ENCODE measurements around the gene HS6ST1. TPM values are rescaled to one million over a fixed set of nuclear protein-coding genes. Genes with fewer than 3 reads are reported as not detected.

Gene HS6ST1
- total RNA-seq, 1 experiment from 2014 or later = 21.5 TPM

DNA sequence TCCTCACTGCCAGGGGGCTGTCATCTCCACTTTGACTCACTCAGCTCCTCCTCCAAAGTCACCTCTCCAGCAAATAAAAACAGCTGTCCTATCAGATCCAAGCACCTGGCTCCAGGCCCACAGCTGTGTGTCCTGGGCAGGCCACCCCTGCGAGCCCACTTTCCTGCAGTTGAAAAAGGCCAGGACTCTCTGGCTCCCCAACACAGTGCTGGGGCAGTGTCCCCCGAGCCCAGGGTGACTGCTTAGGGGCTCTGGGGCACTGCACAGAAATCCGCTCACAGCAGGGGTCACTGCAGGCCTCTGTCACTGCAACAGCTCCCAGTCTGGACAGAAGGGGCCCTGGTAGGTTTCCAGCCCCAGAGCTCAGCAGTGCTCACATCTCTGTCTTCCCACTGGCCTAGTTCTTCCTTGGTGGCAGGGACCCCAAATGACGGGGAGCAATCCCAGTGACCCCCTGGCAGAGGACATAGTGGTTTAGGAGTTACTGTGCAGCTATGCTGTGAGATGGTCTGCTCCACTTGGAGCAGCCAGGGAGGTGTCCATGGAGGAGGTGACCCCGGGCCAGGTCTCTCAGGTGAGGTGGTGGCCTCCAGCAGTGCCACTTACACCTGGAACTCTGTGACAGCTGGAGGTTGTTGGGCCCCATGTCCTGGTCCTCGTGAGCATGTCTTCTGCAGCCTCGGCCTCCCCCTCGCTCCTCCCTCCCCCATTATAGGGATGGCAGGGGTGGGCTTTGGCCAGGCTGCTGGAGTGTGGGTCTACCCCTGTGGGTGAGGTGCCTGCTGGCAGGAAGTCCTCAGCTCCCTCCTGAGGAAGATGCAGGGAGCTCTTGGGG, 35.5 kb downstream of the HS6ST1 start:
- Histone ChIP-seq H2AFZ (ENCODE audit: low read length) (no peak overlapping the region), H3K79me2 (ENCODE audit: low read length) (no peaks in the 10 kb centered on the region), H3K4me3 (ENCODE audit: low read length) (no peak overlapping the region), H3K4me1 (ENCODE audit: insufficient read depth, low read length) (no peaks in the 10 kb centered on the region), H3K27me3 (ENCODE audit: low read length) (no peaks in the 10 kb centered on the region), H3F3A (ENCODE audit: low read length, unreplicated experiment) (no peaks in the 10 kb centered on the region), H3K9me2 (replicated peaks; ENCODE audit: low read length) (no peaks in the 10 kb centered on the region), H3K9ac (ENCODE audit: low read length) (no peak overlapping the region), H3K36me3 (ENCODE audit: low read depth, low read length) (no peaks in the 10 kb centered on the region), H3K9me3 (ENCODE audit: low read length) (no peaks in the 10 kb centered on the region), H3K27ac (ENCODE audit: low read length) (no peak overlapping the region), H3K4me2 (ENCODE audit: low read length) (no peak overlapping the region), H4K20me1 (ENCODE audit: low read length) (no peaks in the 10 kb centered on the region)
- intact Hi-C loops (cut with micrococcal nuclease) = no loop called here
- peak; percentile 33; the same call in 1 of the 2 replicates for ATAC-seq
- TF ChIP-seq, protein P1, sequence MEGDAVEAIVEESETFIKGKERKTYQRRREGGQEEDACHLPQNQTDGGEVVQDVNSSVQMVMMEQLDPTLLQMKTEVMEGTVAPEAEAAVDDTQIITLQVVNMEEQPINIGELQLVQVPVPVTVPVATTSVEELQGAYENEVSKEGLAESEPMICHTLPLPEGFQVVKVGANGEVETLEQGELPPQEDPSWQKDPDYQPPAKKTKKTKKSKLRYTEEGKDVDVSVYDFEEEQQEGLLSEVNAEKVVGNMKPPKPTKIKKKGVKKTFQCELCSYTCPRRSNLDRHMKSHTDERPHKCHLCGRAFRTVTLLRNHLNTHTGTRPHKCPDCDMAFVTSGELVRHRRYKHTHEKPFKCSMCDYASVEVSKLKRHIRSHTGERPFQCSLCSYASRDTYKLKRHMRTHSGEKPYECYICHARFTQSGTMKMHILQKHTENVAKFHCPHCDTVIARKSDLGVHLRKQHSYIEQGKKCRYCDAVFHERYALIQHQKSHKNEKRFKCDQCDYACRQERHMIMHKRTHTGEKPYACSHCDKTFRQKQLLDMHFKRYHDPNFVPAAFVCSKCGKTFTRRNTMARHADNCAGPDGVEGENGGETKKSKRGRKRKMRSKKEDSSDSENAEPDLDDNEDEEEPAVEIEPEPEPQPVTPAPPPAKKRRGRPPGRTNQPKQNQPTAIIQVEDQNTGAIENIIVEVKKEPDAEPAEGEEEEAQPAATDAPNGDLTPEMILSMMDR (conservative IDR thresholded peaks at IDR 0.05; ENCODE audit: low read depth, low read length) = peak; percentile 17; the same call in 1 of the 2 replicates
- TF ChIP-seq EZH2phosphoT487 (IDR thresholded peaks at IDR 0.05; ENCODE audit: borderline replicate concordance, low read length) (no peak), EZH2 (IDR thresholded peaks at IDR 0.05; ENCODE audit: low read length, unreplicated experiment) (no peak)
- no TSS peak for BruUV-seq (replicated peaks)
- POLR2A ChIA-PET (ENCODE audit: unreplicated experiment) = no interaction called here
- DNase-seq = no peak
- CTCF ChIA-PET = no interaction called here

DNA sequence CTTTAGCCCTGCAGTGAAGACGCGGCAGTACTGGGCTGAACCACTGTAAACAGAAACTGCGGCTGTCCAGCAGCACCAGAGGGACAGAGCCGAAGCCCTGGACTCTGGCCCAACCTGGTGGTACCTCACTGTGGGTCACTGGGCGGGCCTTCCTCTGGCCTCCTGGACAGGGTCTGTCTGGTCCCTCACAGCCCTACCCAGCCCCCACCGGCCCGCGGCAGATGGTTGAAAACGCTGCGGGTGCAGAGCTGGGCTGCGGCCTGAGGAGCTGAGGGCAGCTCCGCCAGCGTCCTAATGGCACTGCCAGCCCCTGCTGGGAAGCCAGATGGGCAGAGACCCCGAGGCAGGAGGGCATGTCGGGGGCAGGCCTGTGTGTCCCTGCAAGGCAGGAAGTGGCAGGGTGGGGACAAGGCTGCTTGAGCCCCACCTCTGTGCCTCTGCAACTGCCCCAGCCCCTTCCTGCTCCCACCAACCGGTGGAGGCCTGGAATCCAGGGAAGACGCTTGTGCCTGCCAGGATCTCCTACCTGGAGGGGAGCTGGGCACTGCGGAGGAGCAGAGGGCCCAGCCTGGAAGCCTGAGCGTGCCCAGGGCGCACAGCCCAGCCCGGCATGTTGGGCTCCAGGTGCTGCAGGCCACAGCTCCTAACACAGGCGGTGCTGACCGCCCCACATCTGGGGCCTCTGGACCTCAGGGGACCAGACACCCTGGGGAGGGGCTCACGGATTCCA, 36.3 kb downstream of the HS6ST1 start:
- intact Hi-C loops (cut with micrococcal nuclease) = no loop called here
- no peak overlapping the region for H3K4me2 ChIP-seq (ENCODE audit: low read length)
- ChIA-PET CTCF (no interaction called here), POLR2A (ENCODE audit: unreplicated experiment) (no interaction called here)
- no peaks in the 10 kb centered on the region for H3K36me3 ChIP-seq (ENCODE audit: low read depth, low read length)
- H3F3A ChIP-seq (ENCODE audit: low read length, unreplicated experiment) = no peaks in the 10 kb centered on the region
- DNase-seq = no peak
- H3K9ac ChIP-seq (ENCODE audit: low read length) = no peak overlapping the region
- TF ChIP-seq EZH2phosphoT487 (IDR thresholded peaks at IDR 0.05; ENCODE audit: borderline replicate concordance, low read length) (no peak), EZH2 (IDR thresholded peaks at IDR 0.05; ENCODE audit: low read length, unreplicated experiment) (no peak)
- TF ChIP-seq, protein P1 (conservative IDR thresholded peaks at IDR 0.05; ENCODE audit: low read depth, low read length) = no peak
- H4K20me1 ChIP-seq (ENCODE audit: low read length) = no peaks in the 10 kb centered on the region
- no peak overlapping the region for H3K27ac ChIP-seq (ENCODE audit: low read length)
- BruUV-seq (replicated peaks) = no TSS peak
- H3K9me2 ChIP-seq (replicated peaks; ENCODE audit: low read length) = no peaks in the 10 kb centered on the region
- ATAC-seq = no peak
- H3K4me3 ChIP-seq (ENCODE audit: low read length) = no peak overlapping the region
- H3K4me1 ChIP-seq (ENCODE audit: insufficient read depth, low read length) = no peaks in the 10 kb centered on the region
- H3K9me3 ChIP-seq (ENCODE audit: low read length) = no peaks in the 10 kb centered on the region
- H2AFZ ChIP-seq (ENCODE audit: low read length) = no peak overlapping the region
- H3K27me3 ChIP-seq (ENCODE audit: low read length) = no peaks in the 10 kb centered on the region
- H3K79me2 ChIP-seq (ENCODE audit: low read length) = no peaks in the 10 kb centered on the region

DNA sequence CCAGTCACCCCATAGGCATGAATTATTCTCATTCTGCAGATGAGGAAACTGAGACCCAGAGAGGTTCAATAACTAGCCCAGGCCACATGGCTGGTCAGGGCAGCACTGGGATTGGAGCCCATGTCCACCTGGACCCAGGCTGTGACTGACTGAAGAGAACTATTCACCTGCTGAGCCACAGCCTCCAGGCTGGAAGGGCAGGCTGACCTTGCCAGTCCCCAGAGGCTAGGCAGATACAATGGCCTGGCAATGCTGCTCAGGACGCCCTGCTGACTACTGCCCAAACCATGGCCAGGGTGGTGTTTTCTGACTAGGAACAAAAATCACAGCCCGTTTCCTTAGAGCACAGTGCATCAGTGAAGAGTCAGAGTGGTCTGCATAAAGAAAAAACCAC, 36.8 kb downstream of the HS6ST1 start:
- Histone ChIP-seq H3K79me2 (ENCODE audit: low read length) (no peaks in the 10 kb centered on the region), H3K4me3 (ENCODE audit: low read length) (no peak overlapping the region), H3K27me3 (ENCODE audit: low read length) (no peaks in the 10 kb centered on the region), H3K36me3 (ENCODE audit: low read depth, low read length) (no peaks in the 10 kb centered on the region), H3K9me3 (ENCODE audit: low read length) (no peaks in the 10 kb centered on the region), H3F3A (ENCODE audit: low read length, unreplicated experiment) (no peaks in the 10 kb centered on the region), H3K9ac (ENCODE audit: low read length) (no peak overlapping the region), H3K4me1 (ENCODE audit: insufficient read depth, low read length) (no peaks in the 10 kb centered on the region), H3K9me2 (replicated peaks; ENCODE audit: low read length) (no peaks in the 10 kb centered on the region), H2AFZ (ENCODE audit: low read length) (no peak overlapping the region), H3K4me2 (ENCODE audit: low read length) (no peak overlapping the region), H4K20me1 (ENCODE audit: low read length) (no peaks in the 10 kb centered on the region), H3K27ac (ENCODE audit: low read length) (no peak overlapping the region)
- ChIA-PET POLR2A (ENCODE audit: unreplicated experiment) (no interaction called here), CTCF (no interaction called here)
- ATAC-seq (no peak), DNase-seq (no peak)
- TF ChIP-seq, protein P1 (conservative IDR thresholded peaks at IDR 0.05; ENCODE audit: low read depth, low read length) = no peak
- TF ChIP-seq EZH2phosphoT487 (IDR thresholded peaks at IDR 0.05; ENCODE audit: borderline replicate concordance, low read length) = no peak
- BruUV-seq (replicated peaks) = no TSS peak
- intact Hi-C loops (cut with micrococcal nuclease) = no loop called here

All from PC-3 (cell line).